NT2/D1 (cell line): ENCODE results near the gene TM9SF2.

ENCODE experiments used
- SUZ12 ChIP-seq: IDR thresholded peaks from 2 replicates; pipeline ENCODE4 v1.6.1; 2011; ENCODE audit not compliant: insufficient read length, insufficient read depth; ENCODE audit errors: extremely low read depth
- ZNF274 ChIP-seq: IDR thresholded peaks from 2 replicates; pipeline ENCODE4 v1.6.1; 2011; ENCODE audit warnings: mild to moderate bottlenecking, low read depth, low read length

GRCh38 chr13:99525967-99526366 is 24.7 kb downstream of the TM9SF2 start:
- TF ChIP-seq ZNF274, result no peak
- TF ChIP-seq SUZ12, result no peak
